ENCODE measurements around the gene HBA1. TPM values are rescaled to one million over a fixed set of nuclear protein-coding genes. Genes with fewer than 3 reads are reported as not detected.

HBA1 gene
- total and polyA plus RNA-seq, 9 of the 15 experiments (the other 6 are each of a cell fraction or from before 2014, with no cell fraction given): 128 to 2,388 (median 380) TPM

DNA sequence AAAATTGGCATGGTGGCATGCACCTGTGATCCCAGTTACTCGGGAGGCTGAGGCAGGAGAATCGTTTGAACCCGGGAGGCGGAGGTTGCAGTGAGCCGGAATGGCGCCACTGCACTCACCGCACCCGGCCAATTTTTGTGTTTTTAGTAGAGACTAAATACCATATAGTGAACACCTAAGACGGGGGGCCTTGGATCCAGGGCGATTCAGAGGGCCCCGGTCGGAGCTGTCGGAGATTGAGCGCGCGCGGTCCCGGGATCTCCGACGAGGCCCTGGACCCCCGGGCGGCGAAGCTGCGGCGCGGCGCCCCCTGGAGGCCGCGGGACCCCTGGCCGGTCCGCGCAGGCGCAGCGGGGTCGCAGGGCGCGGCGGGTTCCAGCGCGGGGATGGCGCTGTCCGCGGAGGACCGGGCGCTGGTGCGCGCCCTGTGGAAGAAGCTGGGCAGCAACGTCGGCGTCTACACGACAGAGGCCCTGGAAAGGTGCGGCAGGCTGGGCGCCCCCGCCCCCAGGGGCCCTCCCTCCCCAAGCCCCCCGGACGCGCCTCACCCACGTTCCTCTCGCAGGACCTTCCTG, 3.7 kb downstream of the HBA1 start, which contains the start of gene HBQ1 (continued):
- TF ChIP-seq TAF1 (IDR thresholded peaks at IDR 0.05; ENCODE audit: control insufficient read depth, extremely low read depth, insufficient read depth, low read length, severe bottlenecking): peak; percentile 37
- peak; percentile 62 to 84 for TF ChIP-seq RAD21 (CRISPR knock-in tag; conservative IDR thresholded peaks at IDR 0.05 in 1 of 2, IDR thresholded peaks at IDR 0.05 in 1 of 2)
- 0 out of 2 replicates have a peak, but pooled peaks have one; percentile 20 for TF ChIP-seq ERF (CRISPR knock-in tag; IDR thresholded peaks at IDR 0.05)
- no peak for TF ChIP-seq ZNF311 (CRISPR knock-in tag; IDR thresholded peaks at IDR 0.05)
- no peak for TF ChIP-seq FOXK2 (conservative IDR thresholded peaks at IDR 0.05 in 1 of 2, IDR thresholded peaks at IDR 0.05 in 1 of 2; ENCODE audit: low read depth in 2 of 2)
- TF ChIP-seq ZNF431 (CRISPR knock-in tag; IDR thresholded peaks at IDR 0.05): no peak
- TF ChIP-seq ZNF589 (CRISPR knock-in tag; IDR thresholded peaks at IDR 0.05; ENCODE audit: low read depth): no peak
- TF ChIP-seq ETV6 (IDR thresholded peaks at IDR 0.05; ENCODE audit: borderline replicate concordance in 1 of 2, low read depth in 2 of 2, low read length in 1 of 2): no peak
- no peak for TF ChIP-seq ETV6 (CRISPR knock-in tag; IDR thresholded peaks at IDR 0.05; ENCODE audit: borderline replicate concordance)
- TF ChIP-seq KLF6 (CRISPR knock-in tag; IDR thresholded peaks at IDR 0.05; ENCODE audit: borderline replicate concordance): no peak
- TF ChIP-seq TAF7 (tag; IDR thresholded peaks at IDR 0.05): no peak
- TF ChIP-seq CHD1 (IDR thresholded peaks at IDR 0.05; ENCODE audit: low read length): no peak
- no peak for TF ChIP-seq ZNF444 (CRISPR knock-in tag; IDR thresholded peaks at IDR 0.05)
- TF ChIP-seq ZBTB1 (CRISPR knock-in tag; IDR thresholded peaks at IDR 0.05; ENCODE audit: borderline replicate concordance, low read depth): no peak
- no peak for TF ChIP-seq TAF9B (IDR thresholded peaks at IDR 0.05; ENCODE audit: partially characterized antibody)
- TF ChIP-seq HIVEP1 (CRISPR knock-in tag; IDR thresholded peaks at IDR 0.05): no peak
- no peak for TF ChIP-seq ZBTB17 (CRISPR knock-in tag; IDR thresholded peaks at IDR 0.05)
- peak; percentile 46 for TF ChIP-seq MEIS2 (IDR thresholded peaks at IDR 0.05; ENCODE audit: partially characterized antibody)
- TF ChIP-seq, protein P1, sequence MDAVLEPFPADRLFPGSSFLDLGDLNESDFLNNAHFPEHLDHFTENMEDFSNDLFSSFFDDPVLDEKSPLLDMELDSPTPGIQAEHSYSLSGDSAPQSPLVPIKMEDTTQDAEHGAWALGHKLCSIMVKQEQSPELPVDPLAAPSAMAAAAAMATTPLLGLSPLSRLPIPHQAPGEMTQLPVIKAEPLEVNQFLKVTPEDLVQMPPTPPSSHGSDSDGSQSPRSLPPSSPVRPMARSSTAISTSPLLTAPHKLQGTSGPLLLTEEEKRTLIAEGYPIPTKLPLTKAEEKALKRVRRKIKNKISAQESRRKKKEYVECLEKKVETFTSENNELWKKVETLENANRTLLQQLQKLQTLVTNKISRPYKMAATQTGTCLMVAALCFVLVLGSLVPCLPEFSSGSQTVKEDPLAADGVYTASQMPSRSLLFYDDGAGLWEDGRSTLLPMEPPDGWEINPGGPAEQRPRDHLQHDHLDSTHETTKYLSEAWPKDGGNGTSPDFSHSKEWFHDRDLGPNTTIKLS (IDR thresholded peaks at IDR 0.05; ENCODE audit: borderline replicate concordance, low read depth): peak; percentile 47; the same call in 1 of the 2 replicates
- TF ChIP-seq SOX6 (IDR thresholded peaks at IDR 0.05): no peak
- TF ChIP-seq, protein P2, sequence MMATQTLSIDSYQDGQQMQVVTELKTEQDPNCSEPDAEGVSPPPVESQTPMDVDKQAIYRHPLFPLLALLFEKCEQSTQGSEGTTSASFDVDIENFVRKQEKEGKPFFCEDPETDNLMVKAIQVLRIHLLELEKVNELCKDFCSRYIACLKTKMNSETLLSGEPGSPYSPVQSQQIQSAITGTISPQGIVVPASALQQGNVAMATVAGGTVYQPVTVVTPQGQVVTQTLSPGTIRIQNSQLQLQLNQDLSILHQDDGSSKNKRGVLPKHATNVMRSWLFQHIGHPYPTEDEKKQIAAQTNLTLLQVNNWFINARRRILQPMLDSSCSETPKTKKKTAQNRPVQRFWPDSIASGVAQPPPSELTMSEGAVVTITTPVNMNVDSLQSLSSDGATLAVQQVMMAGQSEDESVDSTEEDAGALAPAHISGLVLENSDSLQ (IDR thresholded peaks at IDR 0.05): no peak
- TF ChIP-seq GABPB2 (CRISPR knock-in tag; conservative IDR thresholded peaks at IDR 0.05): no peak
- TF ChIP-seq, protein P3, sequence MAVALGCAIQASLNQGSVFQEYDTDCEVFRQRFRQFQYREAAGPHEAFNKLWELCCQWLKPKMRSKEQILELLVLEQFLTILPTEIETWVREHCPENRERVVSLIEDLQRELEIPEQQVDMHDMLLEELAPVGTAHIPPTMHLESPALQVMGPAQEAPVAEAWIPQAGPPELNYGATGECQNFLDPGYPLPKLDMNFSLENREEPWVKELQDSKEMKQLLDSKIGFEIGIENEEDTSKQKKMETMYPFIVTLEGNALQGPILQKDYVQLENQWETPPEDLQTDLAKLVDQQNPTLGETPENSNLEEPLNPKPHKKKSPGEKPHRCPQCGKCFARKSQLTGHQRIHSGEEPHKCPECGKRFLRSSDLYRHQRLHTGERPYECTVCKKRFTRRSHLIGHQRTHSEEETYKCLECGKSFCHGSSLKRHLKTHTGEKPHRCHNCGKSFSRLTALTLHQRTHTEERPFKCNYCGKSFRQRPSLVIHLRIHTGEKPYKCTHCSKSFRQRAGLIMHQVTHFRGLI (CRISPR knock-in tag; IDR thresholded peaks at IDR 0.05): no peak
- TF ChIP-seq, protein P4, sequence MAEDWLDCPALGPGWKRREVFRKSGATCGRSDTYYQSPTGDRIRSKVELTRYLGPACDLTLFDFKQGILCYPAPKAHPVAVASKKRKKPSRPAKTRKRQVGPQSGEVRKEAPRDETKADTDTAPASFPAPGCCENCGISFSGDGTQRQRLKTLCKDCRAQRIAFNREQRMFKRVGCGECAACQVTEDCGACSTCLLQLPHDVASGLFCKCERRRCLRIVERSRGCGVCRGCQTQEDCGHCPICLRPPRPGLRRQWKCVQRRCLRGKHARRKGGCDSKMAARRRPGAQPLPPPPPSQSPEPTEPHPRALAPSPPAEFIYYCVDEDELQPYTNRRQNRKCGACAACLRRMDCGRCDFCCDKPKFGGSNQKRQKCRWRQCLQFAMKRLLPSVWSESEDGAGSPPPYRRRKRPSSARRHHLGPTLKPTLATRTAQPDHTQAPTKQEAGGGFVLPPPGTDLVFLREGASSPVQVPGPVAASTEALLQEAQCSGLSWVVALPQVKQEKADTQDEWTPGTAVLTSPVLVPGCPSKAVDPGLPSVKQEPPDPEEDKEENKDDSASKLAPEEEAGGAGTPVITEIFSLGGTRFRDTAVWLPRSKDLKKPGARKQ (CRISPR knock-in tag; IDR thresholded peaks at IDR 0.05): 0 out of 2 replicates have a peak, but pooled peaks have one; percentile 44
